Epithelial cell of proximal tubule (primary cell): ENCODE measurements around the gene MTCL1. TPM values are rescaled to one million over a fixed set of nuclear protein-coding genes. Genes with fewer than 3 reads are reported as not detected.

Source experiments
- DNase-seq: peaks from one replicate; pipeline ENCODE4 v3.0.0-alpha.2; 2011; ENCODE audit warnings: low read depth
- H3K4me3 ChIP-seq: 2 replicates; pipeline ENCODE4 v1.5.1; 2011; ENCODE audit warnings: low read depth, mild to moderate bottlenecking, low read length
- CTCF ChIP-seq: conservative IDR thresholded peaks from 2 replicates; pipeline ENCODE4 v1.5.1; 2012; ENCODE audit warnings: low read depth, mild to moderate bottlenecking, low read length
- total RNA-seq: library from RNA; depleted of rRNA; stranded (reverse); fragments of >200 nt; gene quantifications from 2 replicates; pipeline ENCODE4 v1.2.3, GENCODE V29; 2015

The MTCL1 gene
- total RNA-seq, 1 donor from 2014 or later, result 60.1 TPM

GRCh38 chr18:8719192-8719591, 13.8 kb downstream of the MTCL1 start:
- no peak overlapping the region for H3K4me3 ChIP-seq
- DNase-seq, result no peak
- no peak for TF ChIP-seq CTCF

GRCh38 chr18:8720141-8720540, 14.8 kb downstream of the MTCL1 start:
- H3K4me3 ChIP-seq, result no peak overlapping the region
- DNase-seq, result no peak
- no peak for TF ChIP-seq CTCF

- no peak for TF ChIP-seq CTCF
- H3K4me3 ChIP-seq, result no peak overlapping the region
- DNase-seq, result no peak
These were observed 15.8 kb downstream of the MTCL1 start for GRCh38 chr18:8721094-8721669.

- no peak for TF ChIP-seq CTCF
- DNase-seq, result no peak
These were observed 16.4 kb downstream of the MTCL1 start for GRCh38 chr18:8721716-8722115.

GRCh38 chr18:8722946-8723820, 17.8 kb downstream of the MTCL1 start:
- no peak for TF ChIP-seq CTCF
- H3K4me3 ChIP-seq, result no peak overlapping the region
- DNase-seq, result no peak

More at GRCh38 chr18:8721716-8722115, 16.4 kb downstream of the MTCL1 start:
- no peak overlapping the region for H3K4me3 ChIP-seq

- no peak for DNase-seq
- TF ChIP-seq CTCF, result no peak
- no peak overlapping the region for H3K4me3 ChIP-seq
These were observed 19.1 kb downstream of the MTCL1 start for GRCh38 chr18:8724452-8724851.
